GM10248 (cell line): Measurements from ENCODE around the gene LGALS3.

Source experiments
- CTCF ChIA-PET: fragments of 300-600 bp; sonication (Branson Sonifier 250); formaldehyde crosslinking; extraction: SDS; loops from one replicate; lab custom pipeline; 2021; ENCODE audit warnings: antibody characterized with exemption; lab: Yijun Ruan, JAX
- POLR2A ChIA-PET: fragments of 350-650 bp; sonication (Branson Sonifier 250); formaldehyde crosslinking; extraction: SDS; loops from one replicate; lab custom pipeline; 2020; ENCODE audit warnings: antibody characterized with exemption; lab: Yijun Ruan, JAX
- DNase-seq: peaks from one replicate; pipeline ENCODE4 v3.0.0; 2012; ENCODE audit errors: extremely low spot score
- TF ChIP-seq, protein P1 (sequence below): IDR thresholded peaks from 2 replicates; pipeline ENCODE4 v1.5.1; 2012; ENCODE audit warnings: mild to moderate bottlenecking, low read depth; ENCODE audit errors: extremely low read depth, missing control alignments, control extremely low read depth

LGALS3 gene

DNA sequence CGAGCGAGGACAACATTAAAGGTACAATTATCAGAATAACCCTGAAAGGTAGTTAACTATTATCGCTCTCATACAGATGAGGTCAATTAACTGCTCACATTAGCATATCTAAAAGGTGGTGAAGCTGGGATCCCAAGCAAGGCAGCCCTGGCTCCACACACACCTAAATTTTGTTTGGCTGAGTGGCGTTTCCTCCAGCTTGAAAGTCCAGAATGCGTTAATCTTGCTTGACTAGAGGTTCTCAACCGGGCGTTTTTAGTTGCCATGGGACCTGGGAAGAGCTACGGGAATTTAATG is 61.8 kb downstream of the LGALS3 start:
- ChIA-PET CTCF (interaction anchor here (0.9 to 1.4 kb wide), 2 partner anchors 31 to 88 kb away, joined by 3 to 6 read pairs; no protein-coding TSS in a partner anchor), POLR2A (interaction anchor here (1.0 kb wide), 1 partner anchor 146 kb away, joined by 3 read pairs; no protein-coding TSS in a partner anchor)
- TF ChIP-seq, protein P1, sequence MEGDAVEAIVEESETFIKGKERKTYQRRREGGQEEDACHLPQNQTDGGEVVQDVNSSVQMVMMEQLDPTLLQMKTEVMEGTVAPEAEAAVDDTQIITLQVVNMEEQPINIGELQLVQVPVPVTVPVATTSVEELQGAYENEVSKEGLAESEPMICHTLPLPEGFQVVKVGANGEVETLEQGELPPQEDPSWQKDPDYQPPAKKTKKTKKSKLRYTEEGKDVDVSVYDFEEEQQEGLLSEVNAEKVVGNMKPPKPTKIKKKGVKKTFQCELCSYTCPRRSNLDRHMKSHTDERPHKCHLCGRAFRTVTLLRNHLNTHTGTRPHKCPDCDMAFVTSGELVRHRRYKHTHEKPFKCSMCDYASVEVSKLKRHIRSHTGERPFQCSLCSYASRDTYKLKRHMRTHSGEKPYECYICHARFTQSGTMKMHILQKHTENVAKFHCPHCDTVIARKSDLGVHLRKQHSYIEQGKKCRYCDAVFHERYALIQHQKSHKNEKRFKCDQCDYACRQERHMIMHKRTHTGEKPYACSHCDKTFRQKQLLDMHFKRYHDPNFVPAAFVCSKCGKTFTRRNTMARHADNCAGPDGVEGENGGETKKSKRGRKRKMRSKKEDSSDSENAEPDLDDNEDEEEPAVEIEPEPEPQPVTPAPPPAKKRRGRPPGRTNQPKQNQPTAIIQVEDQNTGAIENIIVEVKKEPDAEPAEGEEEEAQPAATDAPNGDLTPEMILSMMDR = no peak
- DNase-seq = no peak

DNA sequence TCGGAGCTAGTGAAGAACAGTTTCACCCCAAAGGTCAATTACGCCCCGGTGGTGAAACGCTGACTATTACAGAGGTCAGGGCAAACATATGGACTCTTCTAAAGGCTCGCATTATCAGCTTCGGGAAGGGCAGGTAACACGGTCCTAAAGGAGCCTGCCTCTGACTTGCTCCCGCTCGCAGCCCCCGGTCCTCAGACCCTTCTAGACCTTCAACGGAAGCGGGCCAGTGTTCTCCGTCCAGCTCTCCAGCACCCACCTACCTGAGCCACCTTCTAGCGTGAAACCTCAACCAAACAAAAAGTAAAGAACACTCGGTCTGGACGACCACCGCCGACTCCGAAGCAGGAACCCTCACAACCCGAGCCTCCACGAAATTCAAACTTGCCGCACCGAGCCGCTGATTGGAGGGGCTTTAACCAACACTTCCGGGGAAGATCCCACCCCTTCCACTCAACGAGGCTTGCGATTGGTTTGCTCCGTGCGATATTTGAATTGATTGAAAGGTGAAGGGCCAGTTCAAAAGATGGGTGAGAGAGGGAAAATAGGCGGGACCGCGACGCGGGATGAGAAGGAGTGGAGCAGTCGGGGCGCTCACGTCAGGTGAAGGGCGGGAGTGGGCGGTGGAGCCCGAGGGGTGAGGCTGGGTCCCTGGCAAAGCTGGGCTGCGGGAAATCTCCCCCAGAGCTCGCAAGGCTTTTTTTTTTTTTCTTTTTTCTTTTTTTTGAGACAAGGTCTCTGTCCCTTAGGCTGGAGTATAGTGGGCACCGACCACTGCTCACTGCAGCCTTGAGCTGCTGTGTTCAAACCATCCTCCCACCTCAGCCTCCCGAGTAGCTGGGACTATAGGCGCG is 62.4 kb downstream of the LGALS3 start, which contains the start of gene DLGAP5:
TSS of gene DLGAP5 (minus strand) at position 383 of the 851 bp plus-strand sequence. CDS start 2,406 bp downstream, outside the sequence.
- peak; percentile 96 for DNase-seq
- TF ChIP-seq, protein P1 = no peak
- CTCF ChIA-PET = interaction anchor here (0.9 to 1.4 kb wide), 3 partner anchors 31 to 88 kb away, joined by 3 to 6 read pairs (median 3); no protein-coding TSS in a partner anchor
- POLR2A ChIA-PET = interaction anchor here (0.6 to 1.0 kb wide), 2 partner anchors 126 to 146 kb away, joined by 3 read pairs; no protein-coding TSS in a partner anchor

DNA sequence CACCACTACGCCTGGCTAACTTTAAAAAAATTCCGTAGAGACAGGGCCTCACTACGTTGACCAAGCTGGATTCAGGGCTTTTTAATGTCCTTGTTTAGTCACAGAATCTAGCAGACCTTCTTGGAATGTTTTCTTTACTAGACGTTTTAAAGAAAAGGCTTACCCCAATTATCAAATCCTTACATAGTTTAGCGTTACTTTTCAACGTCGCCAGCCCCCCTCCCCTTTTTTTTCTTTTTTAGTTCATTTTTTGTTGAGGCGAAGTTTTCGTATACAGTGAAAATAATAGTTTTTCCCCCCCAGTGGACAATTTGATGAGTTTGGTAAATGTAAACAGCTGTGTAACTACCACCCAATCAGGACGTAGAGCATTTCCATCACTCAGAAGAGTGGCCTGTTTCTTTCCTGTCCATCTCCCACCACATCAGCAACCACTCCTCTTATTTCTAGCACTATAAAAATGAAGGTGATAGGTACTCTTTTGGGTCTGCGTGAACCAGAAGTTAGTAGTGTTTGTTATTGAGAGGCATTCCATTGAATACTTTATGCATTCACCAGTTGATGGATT is 63.1 kb downstream of the LGALS3 start:
- ChIA-PET POLR2A (no interaction called here), CTCF (interaction anchor here (1.0 to 1.3 kb wide), 2 partner anchors 20 to 32 kb away, joined by 3 read pairs; no protein-coding TSS in a partner anchor)
- TF ChIP-seq, protein P1 = no peak

DNA sequence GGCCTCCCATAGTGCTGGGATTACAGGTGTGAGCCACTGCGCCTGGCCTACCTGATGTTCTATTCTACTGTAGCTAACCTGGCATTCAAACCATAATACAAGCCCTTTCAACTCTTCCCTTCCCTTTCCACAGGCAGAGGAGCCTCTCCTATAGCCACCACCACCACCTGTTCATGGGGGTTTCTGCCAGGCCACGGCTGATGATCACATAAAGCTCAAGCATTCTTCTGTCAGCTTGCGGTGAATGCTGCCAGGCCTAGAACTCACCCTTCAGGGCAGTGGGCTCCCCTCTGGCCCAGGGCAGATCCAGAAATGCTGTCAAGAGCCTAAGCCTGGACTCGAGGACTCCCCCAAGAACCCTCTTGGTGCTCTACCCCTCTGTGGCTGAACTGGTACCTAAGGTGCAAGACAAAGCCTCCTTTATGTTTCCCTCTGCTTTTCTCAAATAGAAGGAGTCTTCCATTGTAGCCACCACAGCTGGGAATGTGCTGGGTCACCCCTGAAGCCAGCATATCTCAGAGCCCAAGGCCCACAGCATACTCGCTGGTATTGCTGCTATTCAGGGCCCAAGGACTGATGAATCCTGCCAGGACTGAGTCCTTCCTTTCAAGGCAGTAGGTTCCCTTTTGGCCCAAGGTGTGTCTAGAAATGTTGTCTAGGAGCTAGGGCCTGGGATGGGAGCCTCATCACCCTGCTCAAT is 65.8 kb downstream of the LGALS3 start:
- TF ChIP-seq, protein P1 = no peak
- no peak for DNase-seq
- CTCF ChIA-PET = interaction anchor here (1.2 to 2.1 kb wide), 5 partner anchors 9 to 159 kb away, joined by 3 to 11 read pairs (median 5); no protein-coding TSS in a partner anchor
- POLR2A ChIA-PET = no interaction called here

More for the DNA sequence above, 63.1 kb downstream of the LGALS3 start:
- DNase-seq = no peak
